ENCODE results near the gene MYO1C. TPM values are rescaled to one million over a fixed set of nuclear protein-coding genes. Genes with fewer than 3 reads are reported as not detected.

MYO1C gene
- total RNA-seq, 1 donor from 2014 or later, result 64.4 TPM

DNA sequence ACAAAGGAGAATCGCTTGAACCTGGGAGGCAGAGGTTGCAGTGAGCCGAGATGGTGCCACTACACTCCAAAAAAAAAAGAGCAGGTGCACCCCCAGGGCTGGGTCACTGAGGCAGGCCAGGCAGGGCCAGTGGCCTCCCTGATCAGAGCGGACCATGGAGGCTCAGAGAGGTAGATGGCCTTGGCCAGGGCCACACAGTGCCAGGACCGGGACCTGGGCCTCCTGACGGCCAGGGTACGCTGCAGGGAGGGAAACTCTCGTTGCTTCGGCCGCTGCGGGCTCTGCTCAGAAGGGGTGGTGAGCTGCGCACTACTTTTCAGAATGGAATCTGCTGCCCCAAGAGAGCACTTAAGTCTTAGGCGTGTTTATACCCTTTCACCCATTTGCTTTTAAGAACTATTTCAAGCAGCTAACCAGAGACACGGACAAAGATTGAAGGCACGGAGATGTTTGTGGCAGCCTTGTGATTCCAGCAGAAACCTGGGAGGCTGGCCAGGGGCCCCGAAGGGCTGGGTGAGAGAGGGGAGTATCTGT lies 17.1 kb downstream of the MYO1C start:
- Mint-ChIP-seq H3K27ac (peak overlapping the region; percentile 3), H3K4me3 (ENCODE audit: low read depth) (no peak overlapping the region), H3K4me1 (ENCODE audit: low read depth) (no peaks in the 10 kb centered on the region), H3K27me3 (no peaks in the 10 kb centered on the region), H3K36me3 (ENCODE audit: insufficient read depth) (peaks cover 7% of the 10 kb centered on the region), H3K9me3 (ENCODE audit: low read depth) (no peaks in the 10 kb centered on the region)
- DNase-seq (ENCODE audit: low spot score, unreplicated experiment), result no peak
- TF ChIP-seq, protein P1, sequence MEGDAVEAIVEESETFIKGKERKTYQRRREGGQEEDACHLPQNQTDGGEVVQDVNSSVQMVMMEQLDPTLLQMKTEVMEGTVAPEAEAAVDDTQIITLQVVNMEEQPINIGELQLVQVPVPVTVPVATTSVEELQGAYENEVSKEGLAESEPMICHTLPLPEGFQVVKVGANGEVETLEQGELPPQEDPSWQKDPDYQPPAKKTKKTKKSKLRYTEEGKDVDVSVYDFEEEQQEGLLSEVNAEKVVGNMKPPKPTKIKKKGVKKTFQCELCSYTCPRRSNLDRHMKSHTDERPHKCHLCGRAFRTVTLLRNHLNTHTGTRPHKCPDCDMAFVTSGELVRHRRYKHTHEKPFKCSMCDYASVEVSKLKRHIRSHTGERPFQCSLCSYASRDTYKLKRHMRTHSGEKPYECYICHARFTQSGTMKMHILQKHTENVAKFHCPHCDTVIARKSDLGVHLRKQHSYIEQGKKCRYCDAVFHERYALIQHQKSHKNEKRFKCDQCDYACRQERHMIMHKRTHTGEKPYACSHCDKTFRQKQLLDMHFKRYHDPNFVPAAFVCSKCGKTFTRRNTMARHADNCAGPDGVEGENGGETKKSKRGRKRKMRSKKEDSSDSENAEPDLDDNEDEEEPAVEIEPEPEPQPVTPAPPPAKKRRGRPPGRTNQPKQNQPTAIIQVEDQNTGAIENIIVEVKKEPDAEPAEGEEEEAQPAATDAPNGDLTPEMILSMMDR (IDR thresholded peaks at IDR 0.05; ENCODE audit: unreplicated experiment), result no peak

DNA sequence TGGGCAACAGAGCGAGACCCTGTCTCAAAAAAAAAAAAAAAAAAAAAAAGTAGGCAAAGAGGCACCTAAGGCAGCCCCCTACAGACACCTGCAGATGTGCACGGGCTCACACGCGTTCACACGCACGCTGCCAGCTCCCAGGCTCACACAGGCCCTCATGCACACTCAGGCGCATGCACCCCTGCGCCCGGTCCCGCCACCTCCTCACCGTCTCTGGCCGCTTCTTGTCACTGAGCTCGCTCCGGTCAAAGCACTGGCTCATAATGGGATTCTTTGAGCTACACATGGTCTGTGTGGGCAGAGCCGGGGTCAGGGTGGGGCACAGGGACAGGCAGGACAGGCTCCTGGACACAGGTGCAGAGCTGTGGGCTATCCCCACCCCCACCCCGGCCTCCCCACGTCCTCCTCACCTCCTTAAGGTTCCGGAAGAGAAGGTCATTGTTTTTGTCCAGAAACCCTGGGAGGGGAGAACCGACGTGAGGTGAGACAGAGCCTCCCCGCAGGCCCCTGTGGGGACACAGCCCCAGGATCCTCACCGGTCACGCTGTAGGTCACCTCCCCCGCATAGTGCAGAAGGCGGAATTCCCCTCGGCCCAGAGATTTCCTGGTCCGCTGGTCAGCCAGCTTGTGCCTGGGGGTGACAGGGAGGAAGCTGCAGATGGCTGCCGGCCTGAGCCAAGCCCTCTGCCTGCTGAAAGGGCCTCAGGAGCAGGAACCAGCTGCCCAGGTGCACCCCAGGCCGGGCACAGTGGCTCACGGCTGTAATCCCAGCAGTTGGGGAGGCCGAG lies 17.9 kb downstream of the MYO1C start:
- Mint-ChIP-seq H3K4me1 (ENCODE audit: low read depth) (no peaks in the 10 kb centered on the region), H3K27me3 (no peaks in the 10 kb centered on the region), H3K27ac (no peak overlapping the region), H3K4me3 (ENCODE audit: low read depth) (no peak overlapping the region), H3K9me3 (ENCODE audit: low read depth) (no peaks in the 10 kb centered on the region), H3K36me3 (ENCODE audit: insufficient read depth) (peaks cover 6% of the 10 kb centered on the region)
- no peak for DNase-seq (ENCODE audit: low spot score, unreplicated experiment)
- TF ChIP-seq, protein P1 (IDR thresholded peaks at IDR 0.05; ENCODE audit: unreplicated experiment), result no peak

- Mint-ChIP-seq H3K36me3 (ENCODE audit: insufficient read depth) (peaks cover 9% of the 10 kb centered on the region), H3K27ac (no peak overlapping the region)
- TF ChIP-seq, protein P1 (IDR thresholded peaks at IDR 0.05; ENCODE audit: unreplicated experiment), result no peak
Measured at GRCh38 chr17:1473841-1474240, 18.6 kb downstream of the MYO1C start.

DNA sequence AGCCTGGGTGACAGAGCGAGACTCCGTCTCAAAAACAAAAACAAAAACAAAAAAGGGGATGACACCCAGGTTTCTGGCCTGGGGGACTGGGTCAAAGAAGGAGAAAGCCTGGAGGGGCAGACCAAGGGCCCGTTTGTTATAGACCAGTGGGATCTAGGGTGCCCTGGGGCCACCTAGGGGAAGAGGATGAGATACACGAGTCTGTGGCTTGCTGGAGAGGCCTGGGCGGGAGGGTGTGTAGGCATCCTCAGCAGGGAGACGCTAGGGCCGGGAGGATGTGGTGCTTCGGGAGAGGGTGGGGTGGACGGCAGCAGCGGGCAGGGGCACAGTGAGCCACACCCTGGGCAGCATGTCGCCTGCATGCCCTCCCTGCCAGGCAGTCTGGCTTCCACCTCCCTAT lies 19.3 kb downstream of the MYO1C start:
- H3K4me1 Mint-ChIP-seq (ENCODE audit: low read depth), result peaks cover 6% of the 10 kb centered on the region
- H3K36me3 Mint-ChIP-seq (ENCODE audit: insufficient read depth), result peaks cover 12% of the 10 kb centered on the region
- H3K27ac Mint-ChIP-seq, result no peak overlapping the region
- no peak overlapping the region for H3K4me3 Mint-ChIP-seq (ENCODE audit: low read depth)
- DNase-seq (ENCODE audit: low spot score, unreplicated experiment), result no peak
- H3K9me3 Mint-ChIP-seq (ENCODE audit: low read depth), result no peaks in the 10 kb centered on the region
- H3K27me3 Mint-ChIP-seq, result no peaks in the 10 kb centered on the region
- TF ChIP-seq, protein P1 (IDR thresholded peaks at IDR 0.05; ENCODE audit: unreplicated experiment), result no peak

More at GRCh38 chr17:1473841-1474240, 18.6 kb downstream of the MYO1C start:
- Mint-ChIP-seq H3K27me3 (no peaks in the 10 kb centered on the region), H3K4me3 (ENCODE audit: low read depth) (no peak overlapping the region), H3K4me1 (ENCODE audit: low read depth) (peaks cover under 1% of the 10 kb centered on the region), H3K9me3 (ENCODE audit: low read depth) (no peaks in the 10 kb centered on the region)
- DNase-seq (ENCODE audit: low spot score, unreplicated experiment), result no peak

- no peak for DNase-seq (ENCODE audit: low spot score, unreplicated experiment)
- Mint-ChIP-seq H3K4me3 (ENCODE audit: low read depth) (no peak overlapping the region), H3K4me1 (ENCODE audit: low read depth) (peaks cover 10% of the 10 kb centered on the region), H3K27me3 (no peaks in the 10 kb centered on the region), H3K27ac (peak overlapping the region; percentile 42), H3K9me3 (ENCODE audit: low read depth) (no peaks in the 10 kb centered on the region), H3K36me3 (ENCODE audit: insufficient read depth) (peaks cover 13% of the 10 kb centered on the region)
- TF ChIP-seq, protein P1 (IDR thresholded peaks at IDR 0.05; ENCODE audit: unreplicated experiment), result no peak
Measured at GRCh38 chr17:1471911-1472821, 20.3 kb downstream of the MYO1C start.
